Ovary (tissue), 9 donors: Measurements from ENCODE around the gene FBXO9. TPM values are rescaled to one million over a fixed set of nuclear protein-coding genes. Genes with fewer than 3 reads are reported as not detected.

Source experiments
- DNase-seq, 5 donors: peaks; one replicate each; pipeline ENCODE4 v3.0.0-alpha.2; 2019 to 2020
- H3K27ac ChIP-seq, 2 donors: fragments of 200-600 bp; one replicate each; pipeline versions ENCODE4 v1.5.1 to v1.8.0; 2019 to 2022
- H3K27me3 ChIP-seq: fragments of 200-600 bp; one replicate; pipeline ENCODE4 v1.8.0; 2022
- H3K36me3 ChIP-seq: fragments of 200-600 bp; sonication (generic); one replicate; pipeline ENCODE4 v1.5.1; 2019
- H3K4me1 ChIP-seq: one replicate; pipeline ENCODE4 v1.8.1; 2013; ENCODE audit warnings: mild to moderate bottlenecking, moderate library complexity; ENCODE audit not compliant: insufficient read depth
- H3K4me3 ChIP-seq: fragments of 200-600 bp; sonication (generic); one replicate; pipeline ENCODE4 v1.5.1; 2017
- H3K9me3 ChIP-seq, 2 donors: fragments of 200-600 bp in 1 of 2; sonication (generic) in 1 of 2; one replicate each; pipeline versions ENCODE4 v1.5.1 to v1.8.1; 2013 to 2019; ENCODE audit warnings: mild to moderate bottlenecking in 1 of 2, moderate library complexity in 1 of 2
- CTCF ChIP-seq, 3 donors: fragments of 450-650 bp in 2 of 3; fragments of 200-600 bp in 1 of 3; IDR thresholded peaks; one replicate each; pipeline versions ENCODE4 v1.5.1 to v1.8.0; 2016 to 2022; ENCODE audit warnings: antibody characterized with exemption in 3 of 3, mild to moderate bottlenecking in 1 of 3
- EP300 ChIP-seq: sonication (generic); formaldehyde crosslinking; IDR thresholded peaks from one replicate; pipeline ENCODE4 v1.6.1; 2017; ENCODE audit warnings: antibody characterized with exemption
- POLR2A ChIP-seq: fragments of 450-650 bp; IDR thresholded peaks from one replicate; pipeline ENCODE4 v1.6.1; 2017; ENCODE audit warnings: antibody characterized with exemption, mild to moderate bottlenecking, moderate library complexity
- WGBS, 3 donors: extraction: QIAGEN DNeasy Blood & Tissue Kit in 1 of 3; methylation state at CpG; one replicate each; pipeline versions ENCODE4 v1.1.5 to v1.1.7; 2013 to 2017; 5-methylcytosine and 5-hydroxymethylcytosine counted together
- intact Hi-C, 4 donors: fragments of 100-400 bp; cut with DNase I; formaldehyde crosslinking; loops; one replicate each; pipeline versions ENCODE4 v1.11.0 to v1.15.1; 2022 to 2023
- polyA plus RNA-seq, 2 donors: library from polyadenylated mRNA; stranded (reverse); fragments of 200-250 nt in 1 of 2; fragments of 350-450 nt in 1 of 2; fragmentation: Illumina TruSeq in 1 of 2; extraction: RNeasy Lipid Tissue Mini Kit (QIAGEN cat#74804) in 1 of 2; gene quantifications; one replicate each; pipeline ENCODE4 v1.2.3, GENCODE V29; 2013 to 2014
- total RNA-seq, 7 donors: library from RNA; depleted of rRNA in 2 of 7; stranded (reverse); fragments of >200 nt in 2 of 7; fragmentation: NEBNext Ultra II Directional in 3 of 7; extraction: Animal tissue kit (Norgen Biotek cat#: 25700) in 3 of 7; gene quantifications; one replicate each; pipeline versions ENCODE4 v1.1.0 to v1.2.4, GENCODE V29; 2016 to 2023
- donor health status: DM: no; HTN: no; CAD: no; lungs with moderate emphysema.
- donor health status: DM: no; HTN: no; CAD: no.
- donor health status: Bipolar disorder and iron deficiency.
- donor health status: DM: yes; HTN: yes; CAD: no.
- donor health status: DM: no; HTN: no; CAD: no.
- donor health status: DM: yes; HTN: yes; CAD: no.

The FBXO9 gene
- total and polyA plus RNA-seq, 9 donors, result 31.6 to 86.3 (median 71.6) TPM

DNA sequence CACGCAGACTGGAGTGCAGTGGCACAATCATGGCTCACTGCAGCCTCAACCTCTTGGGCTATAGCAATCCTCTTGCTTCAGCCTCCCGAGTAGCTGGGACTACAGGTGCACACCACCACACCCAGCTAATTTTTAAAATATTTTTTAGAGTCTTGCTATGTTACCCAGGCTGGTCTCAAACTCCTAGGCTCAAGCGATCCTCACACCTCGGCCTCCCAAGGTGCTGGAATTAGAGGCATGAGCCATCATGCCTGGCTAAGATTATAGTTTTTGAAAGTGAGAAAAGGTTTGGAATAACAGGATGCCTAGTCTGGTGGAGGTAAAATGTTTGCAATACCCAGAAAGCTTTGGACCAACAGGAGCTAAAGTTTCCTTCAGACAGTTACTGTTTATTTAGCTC is 60.1 kb downstream of the FBXO9 start:
- Histone ChIP-seq H3K36me3 (no peaks in the 10 kb centered on the region), H3K27ac (no peak overlapping the region), H3K4me1 (no peaks in the 10 kb centered on the region), H3K27me3 (no peaks in the 10 kb centered on the region), H3K9me3 (no peaks in the 10 kb centered on the region), H3K4me3 (no peak overlapping the region)
- no peak for DNase-seq
- intact Hi-C loops, result no loop called here
- 82 to 91% (median 88%) methylated on average over 4 of the region's 4 CpGs for WGBS, 3 donors
- TF ChIP-seq CTCF (IDR thresholded peaks at IDR 0.05) (no peak), EP300 (no peak), POLR2A (no peak)

DNA sequence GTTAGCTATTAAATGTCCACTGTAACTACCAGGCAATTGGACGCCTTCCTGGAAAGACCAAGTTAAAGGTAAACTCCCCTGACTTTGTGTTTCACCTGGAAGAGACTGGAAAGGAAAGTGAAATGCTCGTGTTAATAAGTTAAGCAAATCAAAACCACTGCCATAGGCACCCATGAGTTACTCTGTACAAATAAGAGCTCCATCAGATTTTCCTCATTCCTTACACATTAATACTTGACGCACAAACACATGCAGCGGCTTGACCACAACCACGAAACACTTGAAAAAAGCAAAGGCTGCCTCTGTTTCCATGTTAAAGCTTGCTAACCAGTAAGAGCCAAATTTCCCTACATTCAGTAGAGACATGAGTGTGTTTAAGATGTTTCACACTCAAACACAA is 63.6 kb downstream of the FBXO9 start:
- Histone ChIP-seq H3K4me1 (no peaks in the 10 kb centered on the region), H3K9me3 (no peaks in the 10 kb centered on the region), H3K4me3 (no peak overlapping the region), H3K27ac (no peak overlapping the region), H3K36me3 (no peaks in the 10 kb centered on the region), H3K27me3 (no peaks in the 10 kb centered on the region)
- TF ChIP-seq EP300, result no peak
- TF ChIP-seq POLR2A, result no peak
- no peak for TF ChIP-seq CTCF (IDR thresholded peaks at IDR 0.05)
- 79 to 84% (median 79%) methylated on average over 5 of the region's 5 CpGs for WGBS, 3 donors
- DNase-seq, result no peak
- intact Hi-C loops, result no loop called here

DNA sequence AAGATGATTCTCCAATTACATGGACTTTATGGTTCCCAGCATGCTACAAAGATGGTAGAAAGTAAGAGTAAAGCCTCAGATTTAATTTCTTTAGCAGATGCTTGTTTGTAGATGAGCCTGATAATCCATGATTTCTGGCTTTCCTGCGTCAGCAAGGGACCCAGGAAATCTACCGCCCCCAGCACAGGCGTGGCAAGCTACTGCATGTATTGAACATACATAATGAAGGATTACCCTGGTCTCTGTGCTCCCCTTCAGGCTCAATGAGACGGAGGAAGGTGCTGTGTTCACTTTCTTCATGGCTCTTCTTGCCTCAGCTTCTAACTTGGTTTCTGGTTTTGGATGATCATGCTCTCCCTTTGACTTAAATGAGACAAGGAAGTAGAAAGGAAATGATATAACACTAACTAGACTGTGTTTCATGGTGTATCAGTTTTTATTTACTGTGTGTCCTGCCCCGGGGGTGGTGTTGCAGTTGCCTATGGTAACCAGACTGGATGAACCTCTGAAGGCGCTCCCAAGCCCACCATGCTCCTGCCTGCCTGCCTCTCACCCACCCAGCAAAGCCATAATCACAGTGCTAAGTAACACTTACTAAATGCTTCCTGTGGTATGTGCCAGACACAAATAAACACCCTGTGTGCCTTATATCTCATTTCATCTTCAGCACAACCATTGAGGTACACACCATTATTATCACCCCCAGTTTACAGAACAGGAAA is 65.5 kb downstream of the FBXO9 start:
- Histone ChIP-seq H3K27me3 (no peaks in the 10 kb centered on the region), H3K9me3 (no peaks in the 10 kb centered on the region), H3K4me1 (no peaks in the 10 kb centered on the region), H3K27ac (no peak overlapping the region), H3K4me3 (no peak overlapping the region), H3K36me3 (no peaks in the 10 kb centered on the region)
- 79 to 86% (median 81%) methylated on average over 6 of the region's 6 CpGs for WGBS, 3 donors
- TF ChIP-seq EP300, result no peak
- no peak for TF ChIP-seq CTCF (IDR thresholded peaks at IDR 0.05)
- no peak for TF ChIP-seq POLR2A
- intact Hi-C loops, result no loop called here
- no peak for DNase-seq

- Histone ChIP-seq H3K4me1 (no peaks in the 10 kb centered on the region), H3K4me3 (no peak overlapping the region), H3K36me3 (no peaks in the 10 kb centered on the region), H3K9me3 (no peaks in the 10 kb centered on the region), H3K27me3 (no peaks in the 10 kb centered on the region), H3K27ac (no peak overlapping the region)
- intact Hi-C loops, result no loop called here
- TF ChIP-seq POLR2A (no peak), EP300 (no peak), CTCF (IDR thresholded peaks at IDR 0.05) (no peak)
- no peak for DNase-seq
- WGBS, 3 donors, result 78 to 88% (median 85%) methylated on average over 16 of the region's 16 CpGs
Observed at GRCh38 chr6:53133961-53134360, 68.8 kb downstream of the FBXO9 start.
